ENCODE measurements around the gene CNPY4.

The CNPY4 gene

GRCh38 chr7:100093054-100093453 is 26.4 kb upstream of the CNPY4 start:
- no peak for DNase-seq

GRCh38 chr7:100093498-100093897 is 25.9 kb upstream of the CNPY4 start:
- DNase-seq: no peak

- no peak for DNase-seq
Observed at GRCh38 chr7:100093925-100094486, 25.4 kb upstream of the CNPY4 start.

- no peak for DNase-seq
Observed at GRCh38 chr7:100095289-100095688, 24.1 kb upstream of the CNPY4 start.

- DNase-seq: no peak
Observed at GRCh38 chr7:100095704-100096103, 23.7 kb upstream of the CNPY4 start.

GRCh38 chr7:100098913-100099312 is 20.5 kb upstream of the CNPY4 start:
- no peak for DNase-seq

- no peak for DNase-seq
Observed at GRCh38 chr7:100099452-100099851, 20.0 kb upstream of the CNPY4 start.

- peak; percentile 88 for DNase-seq
Observed at GRCh38 chr7:100100420-100101015, 18.9 kb upstream of the CNPY4 start.

GRCh38 chr7:100101016-100101862 is 18.2 kb upstream of the CNPY4 start, which contains the start of the genes AP4M1 and MCM7:
Gene AP4M1, plus strand, starts transcription at chr7:100101643. Its CDS starts 72 bp downstream, at chr7:100101715.
Gene MCM7, minus strand, starts transcription at chr7:100101397. Its CDS starts 103 bp downstream, at chr7:100101294.
- DNase-seq: peak; percentile 97

GRCh38 chr7:100102950-100103840 is 16.2 kb upstream of the CNPY4 start:
- DNase-seq: no peak

GRCh38 chr7:100105534-100105933 is 13.9 kb upstream of the CNPY4 start:
- DNase-seq: no peak

- no peak for DNase-seq
Observed at GRCh38 chr7:100106633-100107032, 12.8 kb upstream of the CNPY4 start.

- DNase-seq: no peak
Observed at GRCh38 chr7:100107125-100107737, 12.2 kb upstream of the CNPY4 start.

GRCh38 chr7:100107890-100108289 is 11.5 kb upstream of the CNPY4 start:
- DNase-seq: no peak

GRCh38 chr7:100109521-100110163 is 9.8 kb upstream of the CNPY4 start:
- DNase-seq: no peak

- DNase-seq: no peak
Observed at GRCh38 chr7:100111156-100111555, 8.3 kb upstream of the CNPY4 start.

GRCh38 chr7:100111914-100112313 is 7.5 kb upstream of the CNPY4 start:
- no peak for DNase-seq

GRCh38 chr7:100115026-100115425 is 4.4 kb upstream of the CNPY4 start:
- DNase-seq: no peak

GRCh38 chr7:100118388-100119071 is 904 bp upstream of the CNPY4 start:
- DNase-seq: no peak

- peak; percentile 81 for DNase-seq
Observed at GRCh38 chr7:100119970-100120732, 717 bp downstream of the CNPY4 start.

GRCh38 chr7:100120733-100121036 is 1.3 kb downstream of the CNPY4 start:
- no peak for DNase-seq

Measured in CD4-positive, alpha-beta T cell treated with Interleukin-21 for 1 hour (primary cell).